Measurements from ENCODE around the gene NHLRC1. TPM values are rescaled to one million over a fixed set of nuclear protein-coding genes. Genes with fewer than 3 reads are reported as not detected.

Gene NHLRC1
- total and polyA plus RNA-seq, 10 of the 15 experiments (the other 5 are each of a cell fraction or from before 2014, with no cell fraction given), result 0.04 to 0.22 (median 0.12) TPM; not detected in 2

DNA sequence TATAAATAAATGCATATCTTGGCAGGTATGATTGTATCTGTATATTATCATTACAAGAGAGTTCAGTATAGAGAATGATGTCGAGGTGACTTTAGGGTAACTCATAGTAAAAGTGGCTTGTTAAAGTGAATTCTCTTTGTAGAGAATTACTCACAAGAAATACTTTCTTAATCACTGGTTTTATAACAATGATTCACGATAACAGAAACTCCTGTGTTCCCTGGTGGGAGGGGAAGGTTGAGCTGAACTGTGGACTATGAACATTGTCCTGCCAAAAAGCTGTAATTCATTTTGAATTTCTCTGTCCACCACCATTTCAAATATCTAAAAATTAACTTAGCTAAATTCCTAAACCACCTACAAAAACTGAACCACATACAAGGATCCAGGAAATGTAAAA is 24.7 kb upstream of the NHLRC1 start:
- ChIA-PET CTCF (no interaction called here), SMC1A (ENCODE audit: uncharacterized antibody, unreplicated experiment) (interaction anchor here (1.0 kb wide), 1 partner anchor 11 kb away, joined by 3 read pairs; no protein-coding TSS in a partner anchor), RAD21 (ENCODE audit: unreplicated experiment) (no interaction called here), POLR2A (no interaction called here)
- H3K9me3 ChIP-seq (replicated peaks; ENCODE audit: control insufficient read depth, insufficient read depth, low read length), result no peaks in the 10 kb centered on the region
- no peak overlapping the region for H3K4me3 ChIP-seq
- intact Hi-C loops (cut with micrococcal nuclease; ENCODE audit: unreplicated experiment), result no loop called here
- 50% methylated on average over 2 of the region's 2 CpGs for WGBS (ENCODE audit: insufficient coverage, insufficient replicate concordance, low lambda C conversion rate, missing lambda C conversion rate)
- no peaks in the 10 kb centered on the region for H3K4me1 ChIP-seq (ENCODE audit: control insufficient read depth, insufficient read depth, low read length)
- FAIRE-seq (no peak), DNase-seq (ENCODE audit: low read depth, low spot score) (no peak), ATAC-seq (no peak)
- in situ Hi-C loops (cut with MboI), result no loop called here
- no peak overlapping the region for H3K9ac ChIP-seq (ENCODE audit: control insufficient read depth, insufficient read depth, low read length)
- no TSS peak for BruUV-seq (replicated peaks)
- TF ChIP-seq, protein P1, sequence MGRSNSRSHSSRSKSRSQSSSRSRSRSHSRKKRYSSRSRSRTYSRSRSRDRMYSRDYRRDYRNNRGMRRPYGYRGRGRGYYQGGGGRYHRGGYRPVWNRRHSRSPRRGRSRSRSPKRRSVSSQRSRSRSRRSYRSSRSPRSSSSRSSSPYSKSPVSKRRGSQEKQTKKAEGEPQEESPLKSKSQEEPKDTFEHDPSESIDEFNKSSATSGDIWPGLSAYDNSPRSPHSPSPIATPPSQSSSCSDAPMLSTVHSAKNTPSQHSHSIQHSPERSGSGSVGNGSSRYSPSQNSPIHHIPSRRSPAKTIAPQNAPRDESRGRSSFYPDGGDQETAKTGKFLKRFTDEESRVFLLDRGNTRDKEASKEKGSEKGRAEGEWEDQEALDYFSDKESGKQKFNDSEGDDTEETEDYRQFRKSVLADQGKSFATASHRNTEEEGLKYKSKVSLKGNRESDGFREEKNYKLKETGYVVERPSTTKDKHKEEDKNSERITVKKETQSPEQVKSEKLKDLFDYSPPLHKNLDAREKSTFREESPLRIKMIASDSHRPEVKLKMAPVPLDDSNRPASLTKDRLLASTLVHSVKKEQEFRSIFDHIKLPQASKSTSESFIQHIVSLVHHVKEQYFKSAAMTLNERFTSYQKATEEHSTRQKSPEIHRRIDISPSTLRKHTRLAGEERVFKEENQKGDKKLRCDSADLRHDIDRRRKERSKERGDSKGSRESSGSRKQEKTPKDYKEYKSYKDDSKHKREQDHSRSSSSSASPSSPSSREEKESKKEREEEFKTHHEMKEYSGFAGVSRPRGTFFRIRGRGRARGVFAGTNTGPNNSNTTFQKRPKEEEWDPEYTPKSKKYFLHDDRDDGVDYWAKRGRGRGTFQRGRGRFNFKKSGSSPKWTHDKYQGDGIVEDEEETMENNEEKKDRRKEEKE (IDR thresholded peaks at IDR 0.05), result no peak
- TF ChIP-seq MYC (IDR thresholded peaks at IDR 0.05; ENCODE audit: insufficient read depth, insufficient read length, insufficient replicate concordance, low read length, severe bottlenecking) (no peak), NR2C2 (IDR thresholded peaks at IDR 0.05; ENCODE audit: borderline replicate concordance, control insufficient read depth, insufficient read length, low read depth) (no peak), KAT2A (conservative IDR thresholded peaks at IDR 0.05; ENCODE audit: control insufficient read depth, low read depth, low read length) (no peak), HDAC6 (IDR thresholded peaks at IDR 0.05; ENCODE audit: unreplicated experiment) (no peak), TAF1 (IDR thresholded peaks at IDR 0.05; ENCODE audit: borderline replicate concordance, low read depth, low read length) (no peak), SREBF2 (IDR thresholded peaks at IDR 0.05; ENCODE audit: low read length) (no peak), NFXL1 (IDR thresholded peaks at IDR 0.05; ENCODE audit: borderline replicate concordance) (no peak), BRCA1 (IDR thresholded peaks at IDR 0.05; ENCODE audit: low read depth, low read length) (no peak)
- TF ChIP-seq, protein P2, sequence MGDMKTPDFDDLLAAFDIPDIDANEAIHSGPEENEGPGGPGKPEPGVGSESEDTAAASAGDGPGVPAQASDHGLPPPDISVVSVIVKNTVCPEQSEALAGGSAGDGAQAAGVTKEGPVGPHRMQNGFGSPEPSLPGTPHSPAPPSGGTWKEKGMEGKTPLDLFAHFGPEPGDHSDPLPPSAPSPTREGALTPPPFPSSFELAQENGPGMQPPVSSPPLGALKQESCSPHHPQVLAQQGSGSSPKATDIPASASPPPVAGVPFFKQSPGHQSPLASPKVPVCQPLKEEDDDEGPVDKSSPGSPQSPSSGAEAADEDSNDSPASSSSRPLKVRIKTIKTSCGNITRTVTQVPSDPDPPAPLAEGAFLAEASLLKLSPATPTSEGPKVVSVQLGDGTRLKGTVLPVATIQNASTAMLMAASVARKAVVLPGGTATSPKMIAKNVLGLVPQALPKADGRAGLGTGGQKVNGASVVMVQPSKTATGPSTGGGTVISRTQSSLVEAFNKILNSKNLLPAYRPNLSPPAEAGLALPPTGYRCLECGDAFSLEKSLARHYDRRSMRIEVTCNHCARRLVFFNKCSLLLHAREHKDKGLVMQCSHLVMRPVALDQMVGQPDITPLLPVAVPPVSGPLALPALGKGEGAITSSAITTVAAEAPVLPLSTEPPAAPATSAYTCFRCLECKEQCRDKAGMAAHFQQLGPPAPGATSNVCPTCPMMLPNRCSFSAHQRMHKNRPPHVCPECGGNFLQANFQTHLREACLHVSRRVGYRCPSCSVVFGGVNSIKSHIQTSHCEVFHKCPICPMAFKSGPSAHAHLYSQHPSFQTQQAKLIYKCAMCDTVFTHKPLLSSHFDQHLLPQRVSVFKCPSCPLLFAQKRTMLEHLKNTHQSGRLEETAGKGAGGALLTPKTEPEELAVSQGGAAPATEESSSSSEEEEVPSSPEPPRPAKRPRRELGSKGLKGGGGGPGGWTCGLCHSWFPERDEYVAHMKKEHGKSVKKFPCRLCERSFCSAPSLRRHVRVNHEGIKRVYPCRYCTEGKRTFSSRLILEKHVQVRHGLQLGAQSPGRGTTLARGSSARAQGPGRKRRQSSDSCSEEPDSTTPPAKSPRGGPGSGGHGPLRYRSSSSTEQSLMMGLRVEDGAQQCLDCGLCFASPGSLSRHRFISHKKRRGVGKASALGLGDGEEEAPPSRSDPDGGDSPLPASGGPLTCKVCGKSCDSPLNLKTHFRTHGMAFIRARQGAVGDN (IDR thresholded peaks at IDR 0.05), result no peak
- H2AFZ ChIP-seq (ENCODE audit: control insufficient read depth, low read depth, low read length), result no peak overlapping the region
- H4K20me1 ChIP-seq (ENCODE audit: control insufficient read depth, insufficient read depth), result no peaks in the 10 kb centered on the region
- no peak overlapping the region for H3K27ac ChIP-seq (ENCODE audit: control insufficient read depth, insufficient read depth)
- no peaks in the 10 kb centered on the region for H3K27me3 ChIP-seq (replicated peaks in 1 of 2; ENCODE audit: control insufficient read depth in 2 of 2, insufficient read depth in 2 of 2, low read length in 1 of 2)
- H3K4me2 ChIP-seq (ENCODE audit: control insufficient read depth, insufficient read depth), result no peak overlapping the region
- H3K79me2 ChIP-seq (ENCODE audit: control insufficient read depth, insufficient read depth, low read length), result no peaks in the 10 kb centered on the region
- H3K36me3 ChIP-seq (ENCODE audit: control insufficient read depth in 2 of 2, insufficient read depth in 2 of 2, low read length in 1 of 2), result peaks cover 0 to 5% of the 10 kb centered on the region in 2 experiments; a peak in 2 of 4 replicates

All from GM12878 (cell line).